Heart right ventricle (tissue), 16 donors: Measurements from ENCODE around the gene POLA1. TPM values are rescaled to one million over a fixed set of nuclear protein-coding genes. Genes with fewer than 3 reads are reported as not detected.

Experiments
- ATAC-seq, 8 donors: fragments of 200-7000 bp; cut with Tn5 transposase; one replicate each; pipeline ENCODE4 v1.9.1; 2020; ENCODE audit warnings: mild to moderate bottlenecking in 8 of 8, moderate library complexity in 8 of 8, moderate number of reproducible peaks in 1 of 8
- DNase-seq, 2 donors: peaks; one replicate each; pipeline ENCODE4 v3.0.0-alpha.2; 2020
- H3K27ac ChIP-seq, 10 donors: fragments of 200-600 bp; sonication (generic) in 2 of 10; one replicate each; pipeline versions ENCODE4 v1.5.0 to v1.8.0; 2020 to 2022; ENCODE audit warnings: mild to moderate bottlenecking in 3 of 10
- H3K27me3 ChIP-seq, 7 donors: fragments of 200-600 bp; one replicate each; pipeline ENCODE4 v1.8.0; 2021 to 2022; ENCODE audit warnings: mild to moderate bottlenecking in 2 of 7
- H3K36me3 ChIP-seq, 9 donors: fragments of 200-600 bp; sonication (generic) in 1 of 9; one replicate each; pipeline versions ENCODE4 v1.5.0 to v1.8.0; 2020 to 2022; ENCODE audit warnings: mild to moderate bottlenecking in 2 of 9
- H3K4me1 ChIP-seq, 9 donors: fragments of 200-600 bp; sonication (generic) in 1 of 9; one replicate each; pipeline versions ENCODE4 v1.5.0 to v1.8.0; 2020 to 2022; ENCODE audit warnings: mild to moderate bottlenecking in 4 of 9
- H3K4me3 ChIP-seq, 10 donors: fragments of 200-600 bp; sonication (generic) in 2 of 10; one replicate each; pipeline versions ENCODE4 v1.5.0 to v1.8.0; 2020 to 2022; ENCODE audit warnings: mild to moderate bottlenecking in 7 of 10, moderate library complexity in 2 of 10
- H3K9me3 ChIP-seq, 11 donors: fragments of 200-600 bp in 10 of 11; sonication (generic) in 2 of 11; one replicate each; pipeline versions ENCODE4 v1.5.0 to v1.8.0; 2013 to 2022; ENCODE audit warnings: mild to moderate bottlenecking in 2 of 11, control low read depth in 1 of 11, moderate library complexity in 1 of 11
- CTCF ChIP-seq, 9 donors: fragments of 200-600 bp; sonication (generic) in 2 of 9; IDR thresholded peaks; one replicate each; pipeline versions ENCODE4 v1.5.0 to v1.8.0; 2021 to 2022; ENCODE audit warnings: antibody characterized with exemption in 9 of 9, mild to moderate bottlenecking in 5 of 9, moderate library complexity in 1 of 9
- whole genome bisulfite sequencing, 2 donors: extraction: QIAGEN DNeasy Blood & Tissue Kit; methylation state at CpG; one replicate each; pipeline ENCODE4 v1.1.7; 2013; ENCODE audit warnings: inconsistent platforms in 1 of 2; 5-methylcytosine and 5-hydroxymethylcytosine counted together
- intact Hi-C, 10 donors: fragments of 100-400 bp; cut with DNase I; formaldehyde crosslinking; loops; one replicate each; pipeline versions ENCODE4 v1.11.1 to v1.14.2; 2022
- polyA plus RNA-seq, 2 donors: library from polyadenylated mRNA; stranded (reverse); fragments of 200-250 nt; gene quantifications; one replicate each; pipeline ENCODE4 v1.2.3, GENCODE V29; 2013
- total RNA-seq, 10 donors: library from RNA; stranded (reverse); fragmentation: NEBNext Ultra II Directional in 3 of 10; extraction: Animal tissue kit (Norgen Biotek cat#: 25700) in 3 of 10; gene quantifications; one replicate each; pipeline versions ENCODE4 v1.2.1 to v1.2.4, GENCODE V29; 2021 to 2023
- donor health status: Arrhythmogenic right ventricular cardiomyopathy.
- donor health status: ischemic (EF 13 %, LVEDD 7.1; RV severe dilation, severe dysfunction).
- donor health status: healthy with polysubstance abuse.
- donor health status: DM: no; HTN: yes; CAD: no.
- donor health status: DM: no; HTN: no; CAD: no.
- donor health status: ischemic (EF 25% LVEDD 6.9; RV normal size, moderate dysfunction).
- donor health status: ischemic (EF 25% LVEDD 5.7; RV mildly dilated, moderate dysfunction).
- donor health status: healthy.
- donor health status: DM: yes; HTN: yes; CAD: no.
- donor health status: Ischemic cardiomyopathy.
- donor health status: ischemic (EF 35%, LVEDD 5.7; RV mildly dilated, moderate dysfunction).
- donor health status: nonischemic (EF 11% LVEDD 7.7; RV severe dilation, severe dysfunction).
- donor health status: DM: yes; HTN: yes; CAD: no.
- donor health status: PGD.
- donor health status: ischemic (EF 29% LVEDD 5.4; RV normal size, mild dysfunction).
- donor health status: nonischemic (EF 23%, LVEDD 6.1; RV moderate dilation, normal function).

POLA1 gene
- total and polyA plus RNA-seq, 12 donors, result 2.6 to 8.5 (median 6.1) TPM

GRCh38 chrX:24945009-24945408, 251.3 kb downstream of the POLA1 start:
- no peak for TF ChIP-seq CTCF (IDR thresholded peaks at IDR 0.05)
- ATAC-seq (no peak), DNase-seq (no peak)
- Histone ChIP-seq H3K36me3 (no peaks in the 10 kb centered on the region), H3K9me3 (no peaks in the 10 kb centered on the region), H3K27ac (no peak overlapping the region), H3K4me1 (no peaks in the 10 kb centered on the region), H3K27me3 (peaks cover 0 to 3% (median 0%) of the 10 kb centered on the region in 7 donors), H3K4me3 (no peak overlapping the region)
- intact Hi-C loops, result no loop called here
- WGBS, 2 donors, result 80 to 88% methylated on average over 4 of the region's 4 CpGs

GRCh38 chrX:24946369-24946768, 252.7 kb downstream of the POLA1 start:
- TF ChIP-seq CTCF (IDR thresholded peaks at IDR 0.05), result no peak
- ATAC-seq, result no peak

DNA sequence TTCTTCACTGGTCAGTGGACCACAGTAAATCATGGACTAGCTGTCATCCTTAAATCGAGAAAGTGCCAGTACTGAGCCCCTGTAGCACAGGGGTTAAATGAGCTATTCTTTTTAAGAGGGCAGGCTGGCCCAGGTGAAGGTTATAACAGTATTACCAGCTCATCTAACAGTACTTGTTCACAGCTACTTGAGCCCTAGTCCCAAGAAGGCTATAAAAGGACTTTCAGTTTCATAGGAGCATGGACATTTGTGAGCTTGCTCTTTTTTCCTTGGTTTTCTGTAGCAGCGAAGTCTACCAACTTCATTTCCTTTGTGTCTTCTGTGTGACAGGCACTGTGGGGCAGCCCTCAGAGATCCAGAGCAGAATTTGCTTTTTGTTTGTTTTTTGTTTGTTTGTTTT, 261.0 kb downstream of the POLA1 start:
- H3K27ac ChIP-seq, result no peak overlapping the region
- no peak for ATAC-seq
- DNase-seq, result no peak
- 90 to 100% methylated on average over 2 of the region's 2 CpGs for WGBS, 2 donors
- no peak overlapping the region for H3K4me3 ChIP-seq
- no peaks in the 10 kb centered on the region for H3K9me3 ChIP-seq
- no peak for TF ChIP-seq CTCF (IDR thresholded peaks at IDR 0.05)
- H3K27me3 ChIP-seq, result peaks cover 0 to 9% (median 0%) of the 10 kb centered on the region in 7 donors
- no peaks in the 10 kb centered on the region for H3K36me3 ChIP-seq
- intact Hi-C loops, result no loop called here
- no peaks in the 10 kb centered on the region for H3K4me1 ChIP-seq

More at GRCh38 chrX:24946369-24946768, 252.7 kb downstream of the POLA1 start:
- intact Hi-C loops, result no loop called here
- Histone ChIP-seq H3K4me3 (no peak overlapping the region), H3K4me1 (no peaks in the 10 kb centered on the region), H3K9me3 (no peaks in the 10 kb centered on the region), H3K36me3 (no peaks in the 10 kb centered on the region), H3K27ac (no peak overlapping the region), H3K27me3 (peaks cover 0 to 3% (median 0%) of the 10 kb centered on the region in 7 donors)
- no peak for DNase-seq

DNA sequence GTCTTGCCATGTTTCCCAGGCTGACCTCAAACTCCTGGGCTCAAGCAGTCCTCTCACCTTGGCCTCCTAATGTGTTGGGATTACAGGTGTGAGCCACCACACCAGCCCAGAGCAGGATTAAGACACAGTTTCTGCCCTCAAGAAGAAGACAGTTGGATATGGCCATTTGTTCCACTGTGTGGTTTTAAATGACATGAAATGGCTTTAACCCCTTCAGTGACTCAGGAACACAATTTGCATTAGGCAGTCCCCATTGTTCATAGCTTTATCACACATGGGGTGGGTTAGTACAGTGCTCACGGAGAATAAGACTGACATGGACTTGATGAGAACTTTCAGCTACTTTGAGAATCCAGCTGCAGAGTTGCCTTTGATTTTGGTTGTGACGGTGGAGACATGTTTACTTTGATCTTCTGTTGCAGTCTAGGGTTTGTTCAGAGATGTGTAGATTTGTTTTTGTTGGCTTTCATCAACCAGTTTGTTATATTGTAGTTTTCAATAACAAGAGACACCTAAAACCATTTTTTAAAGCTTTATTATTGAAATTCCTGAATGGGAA, 261.7 kb downstream of the POLA1 start:
- Histone ChIP-seq H3K36me3 (no peaks in the 10 kb centered on the region), H3K4me1 (no peaks in the 10 kb centered on the region), H3K27ac (no peak overlapping the region), H3K4me3 (no peak overlapping the region), H3K27me3 (peaks cover 0 to 9% (median 0%) of the 10 kb centered on the region in 7 donors), H3K9me3 (no peaks in the 10 kb centered on the region)
- DNase-seq (no peak), ATAC-seq (no peak)
- intact Hi-C loops, result no loop called here
- WGBS, 2 donors, result 100% methylated on average over 2 of the region's 2 CpGs
- no peak for TF ChIP-seq CTCF (IDR thresholded peaks at IDR 0.05)
